K562 (cell line): ENCODE measurements around the gene FGF4.

Experiments used
- CBX3 ChIP-seq, 2 experiments: IDR thresholded peaks; 1 replicate in 1 of 2; 2 replicates in 1 of 2; pipeline ENCODE4 v1.6.1; 2012; ENCODE audit warnings: inconsistent platforms in 2 of 2, low read length in 2 of 2, borderline replicate concordance in 1 of 2, control low read depth in 1 of 2
- CHD2 ChIP-seq: IDR thresholded peaks from 2 replicates; pipeline ENCODE4 v1.6.1; 2011; ENCODE audit warnings: low read depth, low read length
- CREB1 ChIP-seq, 2 experiments: sonication (generic) in 1 of 2; formaldehyde crosslinking in 1 of 2; IDR thresholded peaks; 2 replicates each; pipeline versions ENCODE4 v1.6.1 to v1.8.0; 2012 to 2022; ENCODE audit warnings: inconsistent platforms in 1 of 2, mild to moderate bottlenecking in 1 of 2, missing genetic modification reagents in 1 of 2, moderate library complexity in 1 of 2
- CTCF ChIP-seq, 3 experiments: IDR thresholded peaks in 2 of 3; conservative IDR thresholded peaks in 1 of 3; 2 replicates each; pipeline ENCODE4 v1.5.1; 2011 to 2012; ENCODE audit warnings: low read length in 3 of 3, mild to moderate bottlenecking in 3 of 3, control low read depth in 2 of 3, improper control_type of control experiment in 1 of 3, inconsistent platforms in 1 of 3, low read depth in 1 of 3, mixed read lengths in 1 of 3, moderate library complexity in 1 of 3; ENCODE audit not compliant: insufficient read depth in 2 of 3
- ELF4 ChIP-seq: fragments of 450-650 bp; formaldehyde crosslinking; IDR thresholded peaks from 2 replicates; pipeline ENCODE4 v1.4.0; 2022; ENCODE audit warnings: missing genetic modification characterization
- EZH2 ChIP-seq: IDR thresholded peaks from 2 replicates; pipeline ENCODE4 v1.6.1; 2012; ENCODE audit warnings: low read depth, mild to moderate bottlenecking, inconsistent platforms, low read length, borderline replicate concordance
- HDAC1 ChIP-seq, 2 experiments: fragments of 450-650 bp; IDR thresholded peaks; 2 replicates each; pipeline ENCODE4 v1.6.1; 2016 to 2017; ENCODE audit warnings: inconsistent platforms in 1 of 2, mild to moderate bottlenecking in 1 of 2, moderate library complexity in 1 of 2
- NBN ChIP-seq: fragments of 450-650 bp; IDR thresholded peaks from 2 replicates; pipeline ENCODE4 v1.6.1; 2016; ENCODE audit warnings: low read depth, mild to moderate bottlenecking
- POLR2A ChIP-seq: fragments of 450-650 bp; conservative IDR thresholded peaks from 2 replicates; pipeline ENCODE4 v1.6.1; 2016
- POLR2AphosphoS2 ChIP-seq: IDR thresholded peaks from 2 replicates; pipeline ENCODE4 v1.6.1; 2012; ENCODE audit warnings: low read length, improper control_type of control experiment
- SMAD3 ChIP-seq: fragments of 450-650 bp; formaldehyde crosslinking; conservative IDR thresholded peaks from 2 replicates; pipeline ENCODE4 v1.4.0; 2020; ENCODE audit warnings: mild to moderate bottlenecking
- STAT5A ChIP-seq: IDR thresholded peaks from 2 replicates; pipeline ENCODE4 v1.6.1; 2012; ENCODE audit warnings: low read length, inconsistent platforms, borderline replicate concordance
- ZNF449 ChIP-seq: fragments of 250-450 bp; sonication (Bioruptor Pico); IDR thresholded peaks from 2 replicates; pipeline ENCODE4 v1.8.0; 2022; ENCODE audit warnings: moderate library complexity, mild to moderate bottlenecking, inconsistent platforms
- ZNF589 ChIP-seq: fragments of 200-800 bp; sonication (Bioruptor generic); IDR thresholded peaks from 2 replicates; pipeline ENCODE4 v1.6.1; 2016; ENCODE audit warnings: low read depth, missing genetic modification characterization, missing compliant biosample characterization

- TF ChIP-seq POLR2A = no peak
- no peak for TF ChIP-seq CBX3 (IDR thresholded peaks at IDR 0.05; ENCODE audit: borderline replicate concordance in 1 of 2, low read length in 2 of 2)
- TF ChIP-seq CTCF (IDR thresholded peaks at IDR 0.05 in 2 of 3, conservative IDR thresholded peaks at IDR 0.05 in 1 of 3; ENCODE audit: insufficient read depth in 2 of 3, low read depth in 1 of 3, low read length in 3 of 3) = no peak
- TF ChIP-seq EZH2 = no peak
- TF ChIP-seq CREB1 (IDR thresholded peaks at IDR 0.05) = no peak
- TF ChIP-seq CREB1 (CRISPR knock-in tag; IDR thresholded peaks at IDR 0.05) = no peak
- TF ChIP-seq STAT5A = no peak
- TF ChIP-seq SMAD3 = no peak
- no peak for TF ChIP-seq POLR2AphosphoS2
- TF ChIP-seq HDAC1 (IDR thresholded peaks at IDR 0.05) = no peak
- no peak for TF ChIP-seq CHD2
- no peak for TF ChIP-seq ZNF589 (CRISPR knock-in tag)
- no peak for TF ChIP-seq NBN
- TF ChIP-seq ELF4 = no peak
- no peak for TF ChIP-seq ZNF449
Measured at GRCh38 chr11:69814902-69815301, 39.8 kb upstream of the FGF4 start.
